HG02870 (cell line): ENCODE results near the gene ZNHIT2.
A peak's percentile ranks its signal among the peaks of the same experiment; 100 is the strongest.
"Not testable (repeated sequence)": the region's sequence is repeated elsewhere in the genome, so short reads cannot be mapped to it uniquely, and the experiment has no call there.

Experiments used
- ATAC-seq: cut with Tn5 transposase; IDR thresholded peaks from one replicate; pipeline ENCODE4 v1.9.1; 2021; ENCODE audit warnings: mild to moderate bottlenecking, moderate library complexity; ENCODE audit not compliant: unreplicated experiment

The ZNHIT2 gene

DNA sequence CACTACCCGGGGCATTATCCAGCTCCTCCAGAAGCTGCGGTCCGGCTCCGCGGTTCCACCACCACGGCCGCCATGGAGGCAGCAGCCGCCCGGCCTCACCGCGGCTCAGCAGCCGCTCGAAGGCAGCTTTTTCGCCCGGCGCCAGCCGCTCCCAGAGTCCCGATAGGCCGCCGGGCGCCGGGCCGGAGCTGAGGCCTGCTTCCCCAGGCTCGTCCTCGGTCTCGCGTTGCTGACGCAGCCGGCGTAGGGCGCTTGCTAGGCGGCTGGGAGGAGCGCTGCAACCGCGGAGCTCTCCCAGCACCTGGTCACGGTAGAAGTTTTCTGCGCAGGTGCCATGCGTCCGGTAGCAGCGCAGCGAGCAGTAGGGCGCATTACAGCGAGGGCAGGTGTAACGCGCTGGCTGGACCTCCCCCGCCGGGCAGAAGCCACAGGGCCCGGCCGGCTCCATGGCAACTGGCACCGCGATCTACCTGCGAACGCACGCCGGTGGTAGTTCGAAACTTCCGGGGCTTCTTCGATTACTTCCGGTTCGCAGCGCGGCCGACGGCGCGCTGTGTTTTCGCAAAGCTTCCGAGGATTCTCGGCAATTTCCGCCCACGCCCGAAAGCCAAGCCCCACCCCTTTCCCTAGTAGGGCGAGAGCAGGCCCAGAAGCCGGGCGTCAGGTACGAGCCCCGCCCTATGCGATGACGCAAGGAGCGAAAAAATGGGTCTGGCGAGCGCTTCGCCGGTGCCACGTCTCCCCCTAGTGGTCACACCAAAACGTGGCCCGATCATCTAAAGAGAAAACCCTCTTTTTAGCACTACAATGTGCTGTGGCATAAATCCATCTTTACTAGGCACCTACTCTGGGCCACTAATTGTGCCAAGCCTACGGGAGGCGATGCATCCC lies at the start of gene ZNHIT2:
TSS of gene ZNHIT2 (minus strand) at position 496 of the 891 bp plus-strand sequence. CDS start at position 448, 48 bp downstream.
- peak; percentile 52 for ATAC-seq

DNA sequence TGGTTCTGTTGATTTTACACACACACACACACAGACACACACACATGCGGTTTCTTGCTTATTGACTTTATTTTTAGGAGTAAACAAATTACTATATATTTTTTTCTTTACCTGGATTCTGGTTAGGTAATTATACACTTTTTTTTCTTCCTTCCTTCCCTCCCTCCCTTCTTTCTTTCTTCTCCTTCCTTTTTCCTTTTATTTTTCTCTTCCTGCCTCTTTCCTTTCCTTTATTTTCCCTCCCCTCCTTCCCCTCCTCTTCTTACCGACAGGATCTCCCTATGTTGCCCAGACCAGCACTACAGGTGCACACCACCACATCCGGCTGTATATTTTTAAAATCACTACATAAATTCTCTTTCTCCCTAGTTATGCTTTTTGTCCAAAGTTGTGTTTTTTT lies 49.4 kb upstream of the ZNHIT2 start:
- no peak for ATAC-seq

DNA sequence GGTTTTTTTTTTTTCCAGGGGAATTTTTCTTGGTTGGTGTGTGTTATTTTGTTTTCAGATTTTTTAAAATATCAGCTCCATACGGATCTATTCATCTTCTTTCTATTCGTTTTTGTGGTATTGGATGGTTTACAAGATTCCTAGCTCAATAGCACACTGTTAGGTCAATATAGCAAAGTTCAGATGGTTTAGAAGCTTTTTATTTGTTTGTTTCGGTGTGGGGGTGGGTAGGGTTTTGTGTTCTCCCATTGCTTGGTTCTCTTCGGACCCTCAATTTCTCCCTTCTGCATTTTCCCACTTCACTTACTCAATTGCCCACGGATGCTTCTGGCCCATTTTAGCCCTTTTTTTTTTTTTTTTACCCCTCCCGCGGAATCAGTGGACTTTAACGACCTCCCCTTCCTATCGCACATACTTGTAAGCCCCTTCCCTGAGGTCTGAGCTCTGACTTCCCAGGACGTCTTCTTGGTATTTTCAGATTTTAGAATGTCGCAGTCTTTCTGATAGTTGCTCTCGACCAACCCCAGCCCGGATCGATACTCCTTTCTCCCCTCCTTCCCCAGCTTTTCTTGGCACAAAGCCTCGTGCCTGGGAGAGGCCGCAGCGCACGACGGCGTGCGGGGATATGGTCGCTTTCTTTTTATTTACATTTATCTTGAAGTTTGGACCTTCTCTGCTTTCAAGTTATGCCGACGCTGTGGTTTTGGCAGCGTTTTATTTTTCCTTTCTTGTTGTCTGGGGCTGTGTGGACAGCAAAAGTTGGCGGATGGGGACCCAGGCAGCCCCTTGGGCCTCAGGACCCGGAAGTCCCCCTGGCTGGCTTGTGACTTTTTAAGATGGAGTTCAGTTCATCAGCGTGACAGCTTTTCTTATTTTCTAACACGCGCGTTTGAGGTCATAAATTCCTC lies 48.2 kb upstream of the ZNHIT2 start:
- no peak for ATAC-seq

DNA sequence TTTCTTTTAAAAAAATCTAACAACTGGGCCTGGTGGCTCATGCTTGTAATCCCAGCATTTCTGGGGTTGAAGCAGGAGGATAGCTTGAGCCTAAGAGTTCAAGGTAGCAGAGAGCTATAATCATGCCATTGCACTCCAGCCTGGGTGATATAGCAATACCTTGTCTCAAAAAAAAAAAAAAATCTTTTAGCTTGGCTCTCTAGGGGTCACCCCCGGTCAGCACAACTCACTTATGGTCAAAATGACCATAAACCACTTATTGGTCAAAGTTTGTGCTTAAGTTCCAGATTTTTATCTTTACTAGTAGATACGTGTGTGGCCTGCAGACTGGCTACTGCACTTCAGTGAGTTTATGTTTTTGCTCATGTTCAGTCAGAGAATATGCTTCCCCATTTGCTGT lies 46.2 kb upstream of the ZNHIT2 start:
- ATAC-seq, result no peak

GRCh38 chr11:65160643-65161042 lies 43.1 kb upstream of the ZNHIT2 start:
- ATAC-seq, result no peak

DNA sequence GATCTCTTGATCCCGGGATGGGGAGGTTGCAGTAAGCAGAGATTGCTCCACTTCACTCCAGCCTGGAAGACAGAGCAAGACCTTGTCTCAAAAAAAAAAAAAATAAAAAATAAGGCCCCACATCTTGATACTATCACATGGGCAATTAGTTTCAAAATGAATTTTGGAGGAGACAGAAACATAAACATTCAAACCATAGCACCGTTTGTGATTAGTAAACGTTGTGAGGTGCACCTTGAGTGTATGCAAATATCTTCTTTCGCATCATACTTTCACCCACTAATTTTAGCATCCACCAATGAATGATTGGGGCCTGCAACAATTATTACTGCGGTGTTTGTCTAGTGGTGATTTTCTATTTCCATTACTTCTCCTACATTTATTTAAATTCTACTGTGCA lies 41.5 kb upstream of the ZNHIT2 start:
- no peak for ATAC-seq

- no peak for ATAC-seq
Measured at GRCh38 chr11:65157336-65157735, 39.8 kb upstream of the ZNHIT2 start.

GRCh38 chr11:65156926-65157325 lies 39.4 kb upstream of the ZNHIT2 start:
- ATAC-seq, result no peak

- ATAC-seq, result no peak
Measured at GRCh38 chr11:65156256-65156655, 38.8 kb upstream of the ZNHIT2 start.

- ATAC-seq, result no peak
Measured at GRCh38 chr11:65152122-65152521, 34.6 kb upstream of the ZNHIT2 start.

DNA sequence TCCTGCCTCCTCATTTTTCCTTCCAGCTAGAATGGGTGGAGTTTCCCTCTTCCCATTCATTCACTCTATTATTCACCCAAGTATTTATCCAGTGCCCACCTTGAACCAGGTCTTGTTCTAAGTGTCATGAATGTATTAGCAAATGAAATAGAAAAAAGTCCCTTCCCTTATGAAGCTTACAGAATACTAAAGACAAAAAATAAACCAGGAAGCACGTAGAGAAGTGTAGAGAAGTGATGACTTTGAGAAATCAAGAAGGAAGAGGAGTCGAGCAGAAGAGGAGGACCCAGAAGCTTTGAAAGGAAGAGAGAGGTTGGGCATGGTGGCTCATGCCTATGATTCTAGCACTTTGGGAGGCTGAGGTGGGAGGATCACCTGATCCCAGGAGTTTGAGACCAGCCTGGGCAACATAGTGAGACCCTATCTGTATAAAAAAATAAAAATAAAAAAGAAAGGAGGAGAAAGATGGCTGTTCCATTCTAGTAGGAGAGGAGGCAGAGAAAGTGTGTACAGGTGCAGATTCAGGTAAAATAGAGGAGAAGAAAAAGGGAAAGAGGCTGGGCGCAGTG lies 33.9 kb upstream of the ZNHIT2 start:
- ATAC-seq, result no peak

DNA sequence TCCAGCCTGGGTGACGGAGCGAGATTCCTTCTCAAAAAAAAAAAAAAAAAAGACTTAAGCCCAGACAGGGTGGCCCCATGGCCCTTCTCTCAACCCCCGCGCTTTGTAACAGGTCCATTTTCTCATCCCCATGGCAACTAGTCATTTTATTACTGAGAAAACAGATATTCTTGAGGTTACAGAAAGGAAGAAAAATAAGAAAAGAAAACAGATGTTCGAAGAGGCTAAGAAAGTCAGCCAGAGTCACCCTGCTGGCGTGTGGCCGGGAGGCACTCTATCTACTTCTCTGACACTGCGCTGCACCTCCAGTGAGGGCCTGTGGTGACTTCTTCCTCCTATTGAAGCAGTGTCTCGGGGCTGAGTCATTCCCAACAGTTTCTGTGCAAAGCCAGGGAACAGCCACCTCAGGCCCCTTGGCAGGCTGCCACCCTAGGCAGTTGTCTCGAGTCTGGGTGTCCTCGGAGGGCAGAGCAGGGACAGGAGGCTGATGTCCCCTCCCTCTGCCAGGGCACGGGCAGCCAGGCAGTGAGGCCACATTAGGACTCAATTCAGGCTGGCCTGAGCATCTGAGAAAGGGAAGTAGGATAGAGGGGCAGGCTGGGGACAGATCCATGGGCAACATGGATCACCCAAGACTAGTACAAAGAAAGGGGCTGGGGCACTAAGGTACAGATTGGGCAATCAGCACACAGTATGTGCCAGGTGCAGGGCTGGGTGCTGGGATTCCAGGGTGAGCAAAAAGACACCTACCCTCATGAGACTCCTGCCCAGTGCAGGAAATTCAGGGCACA lies 33.2 kb upstream of the ZNHIT2 start:
- no peak for ATAC-seq

DNA sequence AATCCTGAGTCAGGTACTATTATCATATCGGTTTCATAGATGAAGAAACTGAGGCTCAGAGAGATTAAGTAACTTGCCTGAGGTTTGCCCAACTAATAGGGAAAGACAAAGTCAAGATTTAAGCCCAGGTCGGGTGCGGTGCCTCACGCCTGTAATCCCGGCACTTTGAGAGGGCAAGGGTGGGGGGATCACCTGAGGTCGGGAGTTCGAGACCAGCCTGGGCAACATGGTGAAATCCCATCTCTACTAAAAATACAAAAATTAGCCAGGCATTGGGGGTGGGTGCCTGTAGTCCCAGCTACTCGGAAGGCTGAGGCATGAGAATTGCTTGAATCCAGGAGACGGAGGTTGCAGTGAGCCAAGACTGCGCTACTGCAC lies 32.6 kb upstream of the ZNHIT2 start:
- not testable (repeated sequence) for ATAC-seq

GRCh38 chr11:65148657-65149056 lies 31.2 kb upstream of the ZNHIT2 start:
- no peak for ATAC-seq

- ATAC-seq, result no peak
Measured at GRCh38 chr11:65147352-65148075, 30.0 kb upstream of the ZNHIT2 start.

DNA sequence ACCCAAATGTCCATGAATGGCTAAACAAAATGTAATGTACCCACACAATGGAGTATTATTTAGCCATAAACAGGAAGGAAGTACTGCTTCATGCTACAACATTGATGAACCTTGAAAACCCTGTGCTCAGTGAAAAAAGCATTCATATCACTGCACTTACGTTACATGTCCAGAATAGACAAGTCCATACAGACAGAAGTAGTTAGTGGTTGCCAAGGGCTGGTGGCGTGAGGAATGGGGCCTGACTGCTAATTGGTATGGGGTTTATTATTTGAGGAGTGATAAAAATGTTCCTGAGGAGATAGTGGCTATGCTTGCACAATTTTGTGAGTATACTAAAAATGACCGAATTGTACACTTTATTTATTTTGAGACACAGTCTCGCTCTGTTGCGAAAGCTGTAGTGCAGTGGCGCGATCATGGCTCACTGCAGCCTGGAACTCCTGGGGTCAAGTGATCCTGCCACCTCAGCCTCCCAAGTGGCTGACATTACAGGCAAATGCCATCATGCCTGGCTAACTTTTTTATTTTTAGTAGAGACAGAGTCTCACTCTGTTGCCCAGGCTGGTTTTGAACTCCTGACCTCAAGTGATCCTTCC lies 24.5 kb upstream of the ZNHIT2 start:
- ATAC-seq, result no peak

DNA sequence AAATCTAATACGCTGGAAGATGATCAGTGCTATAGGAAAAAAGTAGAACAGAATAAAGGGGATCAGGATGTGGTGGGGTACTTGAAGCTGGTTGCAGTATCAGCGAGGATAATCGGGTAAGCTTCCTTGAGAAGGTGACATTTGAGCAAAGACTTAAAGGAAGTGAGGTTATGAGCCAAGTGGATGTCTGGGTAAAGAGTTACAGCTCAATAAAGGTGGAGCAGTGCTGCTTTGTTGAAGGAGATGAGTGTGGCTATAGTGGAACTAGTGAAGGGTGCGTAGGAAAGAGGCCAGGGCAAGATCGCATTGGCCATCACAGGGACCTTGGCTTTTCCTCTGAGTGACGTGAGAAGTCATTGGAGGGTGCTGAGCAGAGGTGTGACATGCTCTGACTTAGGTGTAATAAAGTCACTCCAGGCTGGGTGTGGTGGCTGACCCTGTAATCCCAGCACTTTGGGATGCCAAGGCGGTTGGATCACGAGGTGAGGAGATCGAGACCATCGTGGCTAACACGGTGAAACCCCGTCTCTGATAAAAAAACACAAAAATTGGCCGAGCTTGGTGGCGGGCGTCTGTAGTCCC lies 19.1 kb upstream of the ZNHIT2 start:
- no peak for ATAC-seq

DNA sequence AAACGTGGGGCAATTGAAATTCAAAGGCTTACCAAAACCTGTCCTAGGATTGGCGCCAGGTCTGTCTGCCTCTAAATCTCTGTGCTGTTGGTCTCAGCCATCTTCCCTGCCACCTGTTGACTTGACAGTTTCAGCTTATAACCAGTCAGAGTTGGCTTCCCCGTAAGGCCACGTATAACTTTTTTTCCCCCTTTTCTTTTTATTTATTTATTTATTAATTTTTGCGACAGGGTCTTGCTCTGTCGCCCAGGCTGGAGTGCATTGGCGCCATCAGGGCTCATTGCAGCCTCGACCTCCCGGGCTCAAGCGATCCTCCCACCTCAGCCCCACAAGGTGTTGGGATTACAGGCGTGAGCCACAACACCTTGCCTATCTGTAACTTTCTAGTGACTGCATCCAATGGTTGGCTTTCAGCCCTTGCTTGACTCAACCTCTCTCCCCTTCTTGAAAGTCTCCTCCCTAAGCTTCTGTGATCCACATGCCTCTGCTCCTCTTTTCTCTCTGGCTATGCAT lies 18.2 kb upstream of the ZNHIT2 start:
- ATAC-seq, result no peak
